H9 (cell line): ENCODE results near the gene KDM4F. TPM values are rescaled to one million over a fixed set of nuclear protein-coding genes. Genes with fewer than 3 reads are reported as not detected.
"Not testable (repeated sequence)": the region's sequence is repeated elsewhere in the genome, so short reads cannot be mapped to it uniquely, and the experiment has no call there.

Source experiments
- DNase-seq: peaks from one replicate; pipeline ENCODE4 v3.0.0-alpha.2; 2017
- H2AFZ ChIP-seq: one replicate; pipeline ENCODE4 v1.6.1; 2013; ENCODE audit warnings: mild to moderate bottlenecking, low read length, control low read depth, moderate library complexity
- H2AK5ac ChIP-seq: 2 replicates; pipeline ENCODE4 v1.6.1; 2013; ENCODE audit warnings: low read length, control low read depth, mixed read lengths; ENCODE audit not compliant: insufficient read length
- H2BK120ac ChIP-seq: one replicate; pipeline ENCODE4 v1.6.1; 2013; ENCODE audit warnings: low read depth, mild to moderate bottlenecking, low read length, control low read depth, inconsistent platforms; ENCODE audit not compliant: poor library complexity, severe bottlenecking
- H2BK12ac ChIP-seq: 2 replicates; pipeline ENCODE4 v1.6.1; 2013; ENCODE audit warnings: low read length, control low read depth, mixed read lengths, low read depth; ENCODE audit not compliant: insufficient read length
- H2BK15ac ChIP-seq: 2 replicates; pipeline ENCODE4 v1.6.1; 2013; ENCODE audit warnings: low read depth, low read length, control low read depth
- H2BK20ac ChIP-seq: one replicate; pipeline ENCODE4 v1.6.1; 2013; ENCODE audit warnings: low read depth, mild to moderate bottlenecking, low read length, control low read depth, inconsistent platforms; ENCODE audit not compliant: poor library complexity, severe bottlenecking
- H2BK5ac ChIP-seq: 2 replicates; pipeline ENCODE4 v1.6.1; 2013; ENCODE audit warnings: low read length, control low read depth, mixed read lengths; ENCODE audit not compliant: insufficient read length
- H3K14ac ChIP-seq: 2 replicates; pipeline ENCODE4 v1.6.1; 2013; ENCODE audit warnings: low read length, control low read depth; ENCODE audit not compliant: insufficient read depth
- H3K18ac ChIP-seq: 2 replicates; pipeline ENCODE4 v1.6.1; 2013; ENCODE audit warnings: low read depth, mild to moderate bottlenecking, mixed read lengths, low read length, control low read depth; ENCODE audit not compliant: insufficient read length
- H3K23ac ChIP-seq: 2 replicates; pipeline ENCODE4 v1.6.1; 2013; ENCODE audit warnings: low read length, control low read depth, mixed read lengths, low read depth; ENCODE audit not compliant: insufficient read length
- H3K23me2 ChIP-seq: 2 replicates; pipeline ENCODE4 v1.6.1; 2013; ENCODE audit warnings: low read depth, mild to moderate bottlenecking, mixed read lengths, low read length, control low read depth; ENCODE audit not compliant: insufficient read length, poor library complexity, severe bottlenecking
- H3K27ac ChIP-seq: 2 replicates; pipeline ENCODE4 v1.5.1; 2013; ENCODE audit warnings: low read length, control low read depth, mixed read lengths, low read depth; ENCODE audit not compliant: insufficient read length
- H3K27me3 ChIP-seq: 2 replicates; pipeline ENCODE4 v1.6.1; 2013; ENCODE audit warnings: low read length, control low read depth, inconsistent platforms; ENCODE audit not compliant: insufficient read depth
- H3K4ac ChIP-seq: 2 replicates; pipeline ENCODE4 v1.6.1; 2013; ENCODE audit warnings: low read depth, mild to moderate bottlenecking, control low read depth, inconsistent platforms, low read length, moderate library complexity
- H3K4me1 ChIP-seq: 2 replicates; pipeline ENCODE4 v1.6.1; 2013; ENCODE audit warnings: low read length, control low read depth, inconsistent platforms; ENCODE audit not compliant: insufficient read depth
- H3K4me2 ChIP-seq: 2 replicates; pipeline ENCODE4 v1.6.1; 2013; ENCODE audit warnings: low read length, control low read depth, mixed read lengths; ENCODE audit not compliant: insufficient read length, insufficient read depth
- H3K56ac ChIP-seq: 2 replicates; pipeline ENCODE4 v1.6.1; 2013; ENCODE audit warnings: low read depth, mild to moderate bottlenecking, mixed read lengths, low read length, control low read depth; ENCODE audit not compliant: insufficient read length
- H3K79me1 ChIP-seq: 2 replicates; pipeline ENCODE4 v1.6.1; 2013; ENCODE audit warnings: low read depth, mild to moderate bottlenecking, moderate library complexity, low read length, control low read depth, inconsistent platforms; ENCODE audit not compliant: insufficient read depth, poor library complexity, severe bottlenecking
- H3K79me2 ChIP-seq: 2 replicates; pipeline ENCODE4 v1.6.1; 2013; ENCODE audit warnings: low read length, control low read depth, inconsistent platforms; ENCODE audit not compliant: insufficient read depth
- H3K9ac ChIP-seq: 2 replicates; pipeline ENCODE4 v1.6.1; 2013; ENCODE audit warnings: low read length, control low read depth, mixed read lengths; ENCODE audit not compliant: insufficient read length; ENCODE audit errors: extremely low read depth
- H3K9me3 ChIP-seq: one replicate; pipeline ENCODE4 v1.6.1; 2013; ENCODE audit warnings: low read depth, low read length, inconsistent platforms; ENCODE audit not compliant: control insufficient read depth
- H3T11ph ChIP-seq: one replicate; pipeline ENCODE4 v1.6.1; 2013; ENCODE audit warnings: mild to moderate bottlenecking, low read length, control low read depth, inconsistent platforms
- H4K20me1 ChIP-seq: one replicate; pipeline ENCODE4 v1.6.1; 2013; ENCODE audit not compliant: control insufficient read depth, insufficient read length, insufficient read depth
- H4K5ac ChIP-seq: 2 replicates; pipeline ENCODE4 v1.6.1; 2013; ENCODE audit warnings: low read depth, mild to moderate bottlenecking, mixed read lengths, low read length, control low read depth; ENCODE audit not compliant: insufficient read length
- H4K8ac ChIP-seq: replicated peaks from 2 replicates; pipeline ENCODE4 v1.6.1; 2013; ENCODE audit warnings: low read length, control low read depth, mixed read lengths, low read depth; ENCODE audit not compliant: insufficient read length
- H4K91ac ChIP-seq: 2 replicates; pipeline ENCODE4 v1.6.1; 2013; ENCODE audit warnings: low read depth, mild to moderate bottlenecking, moderate library complexity, mixed read lengths, low read length, control low read depth; ENCODE audit not compliant: insufficient read length
- H3K27ac Mint-ChIP-seq, 3 experiments: 2 replicates in 2 of 3; 3 replicates in 1 of 3; pipeline ENCODE4 v1.8.0; 2020 to 2021; ENCODE audit warnings: mixed read lengths in 3 of 3, mild to moderate bottlenecking in 1 of 3, moderate library complexity in 1 of 3
- H3K27me3 Mint-ChIP-seq: 2 replicates; pipeline ENCODE4 v1.8.0; 2021; ENCODE audit warnings: low read depth, mild to moderate bottlenecking, moderate library complexity, mixed read lengths
- H3K36me3 Mint-ChIP-seq, 3 experiments: 2 replicates in 2 of 3; 3 replicates in 1 of 3; pipeline ENCODE4 v1.8.0; 2020 to 2021; ENCODE audit warnings: low read depth in 3 of 3, mixed read lengths in 3 of 3; ENCODE audit not compliant: insufficient read depth in 1 of 3
- H3K4me1 Mint-ChIP-seq, 2 experiments: 2 replicates each; pipeline ENCODE4 v1.8.0; 2020; ENCODE audit warnings: mixed read lengths in 2 of 2
- H3K4me3 Mint-ChIP-seq, 2 experiments: 2 replicates in 1 of 2; 3 replicates in 1 of 2; pipeline ENCODE4 v1.8.0; 2020 to 2021; ENCODE audit warnings: mild to moderate bottlenecking in 2 of 2, mixed read lengths in 2 of 2, moderate library complexity in 1 of 2
- H3K9me3 Mint-ChIP-seq, 2 experiments: 2 replicates in 1 of 2; 3 replicates in 1 of 2; pipeline ENCODE4 v1.8.0; 2020; ENCODE audit warnings: mild to moderate bottlenecking in 2 of 2, mixed read lengths in 2 of 2, moderate library complexity in 1 of 2
- CTCF ChIP-seq: fragments of 200-600 bp; sonication (generic); conservative IDR thresholded peaks from 3 replicates; pipeline ENCODE4 v1.8.0; 2021; ENCODE audit warnings: antibody characterized with exemption, mild to moderate bottlenecking
- WGBS: extraction: QIAGEN DNeasy Blood & Tissue Kit; methylation state at CpG from one replicate; pipeline ENCODE4 v1.1.7; 2013; ENCODE audit warnings: missing lambda C conversion rate, low lambda C conversion rate, mixed read lengths; ENCODE audit not compliant: insufficient read length; ENCODE audit errors: extremely low coverage; 5-methylcytosine and 5-hydroxymethylcytosine counted together
- total RNA-seq: library from RNA; stranded (reverse); gene quantifications from 2 replicates; pipeline ENCODE4 v1.2.1, GENCODE V29; 2021

KDM4F gene
- total RNA-seq, 1 experiment from 2014 or later = not detected

GRCh38 chr11:95016139-95016538, 33.1 kb upstream of the KDM4F start:
- Mint-ChIP-seq H3K4me1 (no peaks in the 10 kb centered on the region), H3K9me3 (no peaks in the 10 kb centered on the region), H3K4me3 (no peak overlapping the region), H3K27ac (no peak overlapping the region), H3K36me3 (no peaks in the 10 kb centered on the region), H3K27me3 (peaks cover 5% of the 10 kb centered on the region)
- Histone ChIP-seq H3K4me1 (no peaks in the 10 kb centered on the region), H2BK5ac (no peak overlapping the region), H3K23ac (no peak overlapping the region), H4K91ac (no peak overlapping the region), H3K79me2 (no peaks in the 10 kb centered on the region), H3K23me2 (no peaks in the 10 kb centered on the region), H4K20me1 (no peaks in the 10 kb centered on the region), H3K9me3 (no peaks in the 10 kb centered on the region), H3K56ac (no peak overlapping the region), H2AK5ac (no peak overlapping the region), H3T11ph (no peak overlapping the region), H3K4ac (no peak overlapping the region), H3K27me3 (no peaks in the 10 kb centered on the region), H3K9ac (no peak overlapping the region), H3K79me1 (no peaks in the 10 kb centered on the region), H2BK120ac (no peak overlapping the region), H2BK15ac (no peak overlapping the region), H2BK12ac (no peak overlapping the region), H3K14ac (no peak overlapping the region), H4K5ac (no peak overlapping the region), H3K27ac (no peak overlapping the region), H3K18ac (no peak overlapping the region), H3K4me2 (no peak overlapping the region), H2AFZ (no peak overlapping the region), H4K8ac (no peak overlapping the region), H2BK20ac (no peak overlapping the region)
- TF ChIP-seq CTCF = no peak
- no CpG with 5 or more reads among the region's 2 CpGs for WGBS
- no peak for DNase-seq

- H2AK5ac ChIP-seq, H4K5ac ChIP-seq, H3K9me3 Mint-ChIP-seq, H3K4ac ChIP-seq, H4K20me1 ChIP-seq, H3K36me3 Mint-ChIP-seq, H3K9me3 ChIP-seq, H3K27ac Mint-ChIP-seq, H3K4me3 Mint-ChIP-seq, H2BK5ac ChIP-seq, H3T11ph ChIP-seq, H3K79me2 ChIP-seq, H2BK12ac ChIP-seq, H3K4me1 Mint-ChIP-seq, H2BK15ac ChIP-seq, H4K91ac ChIP-seq, H2BK120ac ChIP-seq, H3K14ac ChIP-seq, H3K27me3 ChIP-seq, H3K4me1 ChIP-seq, H3K18ac ChIP-seq, H3K23ac ChIP-seq, H3K56ac ChIP-seq, H3K4me2 ChIP-seq, H3K27me3 Mint-ChIP-seq, H3K9ac ChIP-seq, H3K23me2 ChIP-seq, DNase-seq, H2BK20ac ChIP-seq, H3K27ac ChIP-seq, H3K79me1 ChIP-seq, H2AFZ ChIP-seq, H4K8ac ChIP-seq: not testable (repeated sequence)
- no CpG with 5 or more reads among the region's 5 CpGs for WGBS
Measured at GRCh38 chr11:95021468-95021867, 27.8 kb upstream of the KDM4F start.
